Muscle layer of duodenum (tissue), 2 donors: ENCODE measurements around the gene DPYSL4.

Experiments
- H3K27ac ChIP-seq: one replicate; pipeline ENCODE4 v1.7.0; 2013; ENCODE audit warnings: mild to moderate bottlenecking, low read length
- H3K27me3 ChIP-seq: one replicate; pipeline ENCODE4 v1.7.0; 2013; ENCODE audit warnings: low read depth, mild to moderate bottlenecking, control low read depth, low read length
- H3K36me3 ChIP-seq, 2 donors: one replicate each; pipeline ENCODE4 v1.7.0; 2013; ENCODE audit warnings: low read length in 2 of 2, control low read depth in 1 of 2, mild to moderate bottlenecking in 1 of 2; ENCODE audit not compliant: insufficient read depth in 2 of 2, control insufficient read depth in 1 of 2
- H3K4me1 ChIP-seq, 2 donors: one replicate each; pipeline ENCODE4 v1.7.0; 2013; ENCODE audit warnings: low read length in 2 of 2, mild to moderate bottlenecking in 2 of 2, control low read depth in 1 of 2, moderate library complexity in 1 of 2; ENCODE audit not compliant: insufficient read depth in 2 of 2, control insufficient read depth in 1 of 2
- H3K4me3 ChIP-seq, 2 donors: one replicate each; pipeline ENCODE4 v1.7.0; 2013; ENCODE audit warnings: low read length in 2 of 2, low read depth in 1 of 2, mild to moderate bottlenecking in 1 of 2
- H3K9me3 ChIP-seq, 2 donors: one replicate each; pipeline ENCODE4 v1.7.0; 2013; ENCODE audit warnings: low read length in 2 of 2, control low read depth in 1 of 2, mild to moderate bottlenecking in 1 of 2; ENCODE audit not compliant: control insufficient read depth in 1 of 2
- donor health status: healthy.

The DPYSL4 gene

GRCh38 chr10:132143162-132143561, 43.6 kb upstream of the DPYSL4 start:
- peaks cover 0 to 11% of the 10 kb centered on the region in 2 donors for H3K4me1 ChIP-seq

DNA sequence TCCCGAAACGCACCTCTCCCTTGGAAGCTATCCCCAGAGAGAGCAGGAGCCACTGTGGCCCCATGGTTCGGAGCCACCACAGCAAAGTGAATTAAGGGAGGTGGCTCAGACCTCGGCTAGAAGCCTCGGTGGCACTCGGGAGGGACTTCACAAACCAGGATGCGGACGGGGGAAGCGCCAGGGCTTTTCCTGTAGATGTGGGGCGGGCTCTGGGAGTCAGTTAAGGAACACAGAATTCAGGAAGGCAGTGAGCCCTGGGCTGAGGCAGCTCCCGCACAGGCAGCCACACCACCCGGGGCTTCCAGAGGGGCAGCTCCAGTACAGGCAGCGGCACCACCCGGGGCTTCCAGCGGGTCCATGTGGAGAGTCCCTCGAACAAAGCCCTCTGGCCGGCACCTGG, 42.7 kb upstream of the DPYSL4 start:
- Histone ChIP-seq H3K4me1 (peaks cover 0 to 11% of the 10 kb centered on the region in 2 donors), H3K4me3 (no peak overlapping the region), H3K36me3 (no peaks in the 10 kb centered on the region), H3K27me3 (no peaks in the 10 kb centered on the region), H3K27ac (no peak overlapping the region), H3K9me3 (no peaks in the 10 kb centered on the region)

More at GRCh38 chr10:132143162-132143561, 43.6 kb upstream of the DPYSL4 start:
- Histone ChIP-seq H3K27me3 (no peaks in the 10 kb centered on the region), H3K36me3 (no peaks in the 10 kb centered on the region), H3K9me3 (no peaks in the 10 kb centered on the region), H3K27ac (no peak overlapping the region), H3K4me3 (no peak overlapping the region)

- no peak overlapping the region for H3K27ac ChIP-seq
- H3K4me3 ChIP-seq: no peak overlapping the region
Measured at GRCh38 chr10:132145002-132145401, 41.7 kb upstream of the DPYSL4 start.

GRCh38 chr10:132145521-132146185, 41.1 kb upstream of the DPYSL4 start:
- no peaks in the 10 kb centered on the region for H3K36me3 ChIP-seq
- no peak overlapping the region for H3K4me3 ChIP-seq
- no peaks in the 10 kb centered on the region for H3K27me3 ChIP-seq
- no peak overlapping the region for H3K27ac ChIP-seq
- H3K4me1 ChIP-seq: peaks cover 0 to 11% of the 10 kb centered on the region in 2 donors
- H3K9me3 ChIP-seq: no peaks in the 10 kb centered on the region

More at GRCh38 chr10:132145002-132145401, 41.7 kb upstream of the DPYSL4 start:
- Histone ChIP-seq H3K27me3 (no peaks in the 10 kb centered on the region), H3K36me3 (no peaks in the 10 kb centered on the region), H3K4me1 (peaks cover 0 to 11% of the 10 kb centered on the region in 2 donors), H3K9me3 (no peaks in the 10 kb centered on the region)

GRCh38 chr10:132146271-132146671, 40.5 kb upstream of the DPYSL4 start:
- Histone ChIP-seq H3K4me3 (no peak overlapping the region), H3K27me3 (no peaks in the 10 kb centered on the region), H3K36me3 (no peaks in the 10 kb centered on the region), H3K4me1 (peaks cover 0 to 11% of the 10 kb centered on the region in 2 donors), H3K9me3 (no peaks in the 10 kb centered on the region), H3K27ac (no peak overlapping the region)

DNA sequence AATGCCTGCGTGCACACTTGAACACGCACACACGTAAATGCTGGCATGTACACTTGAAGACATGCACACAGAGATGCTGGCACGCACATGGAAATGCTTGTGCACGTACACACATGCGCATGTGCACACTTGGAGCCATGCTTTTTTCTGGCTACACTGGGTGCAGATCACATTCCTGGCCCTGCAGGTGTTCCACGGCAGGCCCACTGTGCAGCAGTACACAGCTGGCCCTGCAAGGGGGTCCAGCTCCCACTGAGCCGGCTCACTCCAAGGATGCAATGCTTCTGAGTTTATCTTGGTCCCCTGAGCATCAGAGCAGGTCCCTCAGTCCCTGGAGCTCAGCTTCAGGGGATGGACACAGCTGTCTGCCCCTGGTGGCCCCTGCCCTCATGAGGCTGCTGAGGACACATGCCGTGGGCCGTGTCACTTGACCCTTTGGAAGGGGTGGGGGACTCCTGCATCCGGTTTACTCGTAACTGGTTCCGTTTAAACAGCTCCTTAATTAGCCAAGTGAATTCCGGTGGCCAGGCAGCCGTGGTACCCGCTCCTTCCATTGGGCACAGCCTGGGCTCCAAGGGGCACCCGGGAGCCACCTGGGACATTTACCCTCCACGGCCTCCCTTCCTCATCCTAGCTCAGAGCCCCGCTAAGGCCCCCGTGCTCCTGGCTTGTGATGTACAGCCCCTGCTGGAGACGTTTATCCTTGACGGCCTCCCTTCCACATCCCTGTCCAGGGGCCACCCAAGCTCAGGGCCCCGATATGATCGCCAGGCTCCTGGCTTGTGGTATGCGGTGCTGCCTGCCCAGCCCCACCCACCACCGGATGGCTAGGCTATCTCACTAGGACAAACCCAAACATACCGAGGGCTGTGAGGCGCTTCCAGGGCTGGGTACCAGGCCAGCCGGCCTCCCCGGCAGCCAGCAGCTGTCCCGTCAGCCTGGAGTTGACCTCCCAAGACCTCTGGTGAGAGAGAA, 39.5 kb upstream of the DPYSL4 start:
- no peak overlapping the region for H3K27ac ChIP-seq
- no peak overlapping the region for H3K4me3 ChIP-seq
- H3K4me1 ChIP-seq: peaks cover 0 to 11% of the 10 kb centered on the region in 2 donors
- no peaks in the 10 kb centered on the region for H3K36me3 ChIP-seq
- H3K9me3 ChIP-seq: no peaks in the 10 kb centered on the region
- no peaks in the 10 kb centered on the region for H3K27me3 ChIP-seq

- no peak overlapping the region for H3K27ac ChIP-seq
- no peak overlapping the region for H3K4me3 ChIP-seq
- H3K27me3 ChIP-seq: no peaks in the 10 kb centered on the region
- no peaks in the 10 kb centered on the region for H3K9me3 ChIP-seq
- H3K4me1 ChIP-seq: no peaks in the 10 kb centered on the region
- peaks cover 0 to under 1% of the 10 kb centered on the region in 2 donors for H3K36me3 ChIP-seq
Measured at GRCh38 chr10:132148261-132149251, 38.2 kb upstream of the DPYSL4 start.

DNA sequence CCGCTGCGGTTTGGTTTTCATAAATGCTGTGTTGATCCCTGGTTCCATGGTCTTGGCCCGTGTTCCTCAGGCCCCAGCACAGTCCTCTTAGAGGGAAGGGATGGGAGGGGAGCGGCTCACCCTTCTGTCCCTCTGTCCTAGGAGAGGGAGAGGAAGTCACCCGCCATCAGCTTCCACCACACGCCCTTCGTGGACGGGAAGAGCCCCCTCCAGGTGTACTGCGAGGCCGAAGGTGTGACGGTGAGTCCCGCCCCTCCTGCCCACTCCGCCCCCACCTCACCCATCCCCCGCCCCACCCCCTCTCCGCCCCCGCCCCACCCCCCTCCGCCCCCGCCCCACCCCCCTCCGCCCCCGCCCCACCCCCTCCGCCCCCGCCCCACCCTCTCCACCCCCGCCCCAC, 37.5 kb upstream of the DPYSL4 start:
- Histone ChIP-seq H3K4me3 (no peak overlapping the region), H3K9me3 (no peaks in the 10 kb centered on the region), H3K4me1 (no peaks in the 10 kb centered on the region), H3K36me3 (peaks cover 0 to 7% of the 10 kb centered on the region in 2 donors), H3K27me3 (no peaks in the 10 kb centered on the region), H3K27ac (no peak overlapping the region)

DNA sequence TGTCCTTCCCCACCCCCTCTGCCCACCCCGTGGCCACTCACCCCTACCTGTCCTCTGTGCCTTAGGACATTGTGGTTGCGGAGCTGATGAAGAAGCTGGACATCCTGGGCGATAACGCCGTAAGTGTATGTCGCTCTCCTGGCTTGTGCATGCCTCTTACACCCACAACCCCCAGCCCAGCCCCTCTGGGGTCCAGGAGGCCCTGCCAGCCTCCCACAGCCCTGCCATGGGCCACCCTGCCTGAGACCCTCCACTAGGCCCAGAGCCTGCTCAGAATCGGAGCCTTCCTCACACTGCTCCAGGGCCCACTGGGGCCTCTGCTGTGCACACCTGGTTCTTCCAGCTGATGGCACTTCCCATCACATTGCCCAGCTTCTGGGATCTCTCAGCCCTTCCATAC, 36.8 kb upstream of the DPYSL4 start:
- no peak overlapping the region for H3K4me3 ChIP-seq
- peaks cover 0 to 7% of the 10 kb centered on the region in 2 donors for H3K36me3 ChIP-seq
- no peak overlapping the region for H3K27ac ChIP-seq
- H3K4me1 ChIP-seq: no peaks in the 10 kb centered on the region
- no peaks in the 10 kb centered on the region for H3K27me3 ChIP-seq
- H3K9me3 ChIP-seq: no peaks in the 10 kb centered on the region

DNA sequence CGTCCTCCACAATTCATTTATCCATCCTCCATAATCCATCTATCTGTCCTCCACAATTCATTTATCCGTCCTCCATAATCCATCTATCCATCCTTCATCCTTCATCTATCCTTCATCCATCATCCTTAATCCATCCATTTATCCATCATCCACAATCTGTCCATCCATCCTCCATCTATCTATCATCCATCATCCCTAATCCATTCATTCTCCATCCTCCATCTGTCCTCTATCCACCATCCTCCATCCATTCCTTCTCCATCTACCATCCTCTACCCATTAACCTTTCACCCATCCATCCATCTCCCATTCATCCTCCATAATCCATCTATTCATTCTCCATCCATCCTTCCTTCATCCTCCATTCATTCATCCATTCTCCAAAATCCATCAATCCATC, 36.0 kb upstream of the DPYSL4 start:
- no peaks in the 10 kb centered on the region for H3K27me3 ChIP-seq
- H3K9me3 ChIP-seq: no peaks in the 10 kb centered on the region
- no peaks in the 10 kb centered on the region for H3K4me1 ChIP-seq
- H3K4me3 ChIP-seq: no peak overlapping the region
- peaks cover 0 to 7% of the 10 kb centered on the region in 2 donors for H3K36me3 ChIP-seq
- H3K27ac ChIP-seq: no peak overlapping the region
